ENCODE data around the gene SUPT3H. TPM values are rescaled to one million over a fixed set of nuclear protein-coding genes. Genes with fewer than 3 reads are reported as not detected.
"Not testable (repeated sequence)": the region's sequence is repeated elsewhere in the genome, so short reads cannot be mapped to it uniquely, and the experiment has no call there.

SUPT3H gene
- total RNA-seq, 1 experiment from 2014 or later = 10.3 TPM

DNA sequence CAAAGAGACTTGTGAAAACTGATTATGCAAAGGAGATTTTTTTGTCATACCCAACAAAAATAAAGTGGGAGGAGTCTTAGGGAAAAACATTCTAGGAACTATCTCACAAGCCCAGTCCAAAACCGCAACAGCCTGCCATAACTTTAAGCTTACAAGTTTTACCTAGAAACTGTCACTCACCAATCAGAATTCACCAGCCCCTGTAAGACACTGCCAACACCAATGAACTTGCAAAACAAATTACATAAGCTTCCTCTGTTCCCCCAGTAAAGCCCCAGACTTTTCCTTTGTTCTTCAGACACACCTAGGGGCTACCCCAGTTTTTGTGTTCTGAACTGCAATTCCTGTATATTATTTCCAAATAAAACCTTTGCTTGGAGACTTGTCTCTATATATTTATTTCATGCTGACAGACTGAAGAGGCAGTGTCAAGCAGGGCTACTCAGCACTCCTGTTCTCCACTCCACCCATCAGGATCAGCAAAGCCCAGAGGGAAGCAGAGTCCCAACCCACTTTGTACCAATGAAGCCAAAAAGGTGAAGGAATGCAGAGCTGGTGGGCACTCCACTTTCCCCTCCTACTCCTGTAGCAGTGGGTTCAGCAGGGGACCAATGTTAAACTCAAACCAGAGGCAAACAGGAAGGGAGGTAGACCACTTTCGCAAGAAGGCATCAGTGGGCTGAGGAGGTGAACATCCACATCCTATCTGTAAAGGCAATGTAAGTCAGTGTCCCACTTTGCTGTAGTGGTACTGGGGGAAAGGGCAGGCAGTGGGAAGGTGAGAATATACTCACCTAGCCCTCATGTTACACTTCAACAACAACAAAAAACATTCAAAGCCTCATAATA lies 192.1 kb downstream of the SUPT3H start:
- no peak overlapping the region for H3K27ac Mint-ChIP-seq (ENCODE audit: unreplicated experiment)
- BruUV-seq (replicated peaks) = no TSS peak
- no peak overlapping the region for H3K4me3 Mint-ChIP-seq (ENCODE audit: low read depth, unreplicated experiment)
- H3K27me3 Mint-ChIP-seq (ENCODE audit: unreplicated experiment) = no peaks in the 10 kb centered on the region
- DNase-seq = no peak
- intact Hi-C loops (cut with micrococcal nuclease; ENCODE audit: unreplicated experiment) = no loop called here
- TF ChIP-seq, protein P1, sequence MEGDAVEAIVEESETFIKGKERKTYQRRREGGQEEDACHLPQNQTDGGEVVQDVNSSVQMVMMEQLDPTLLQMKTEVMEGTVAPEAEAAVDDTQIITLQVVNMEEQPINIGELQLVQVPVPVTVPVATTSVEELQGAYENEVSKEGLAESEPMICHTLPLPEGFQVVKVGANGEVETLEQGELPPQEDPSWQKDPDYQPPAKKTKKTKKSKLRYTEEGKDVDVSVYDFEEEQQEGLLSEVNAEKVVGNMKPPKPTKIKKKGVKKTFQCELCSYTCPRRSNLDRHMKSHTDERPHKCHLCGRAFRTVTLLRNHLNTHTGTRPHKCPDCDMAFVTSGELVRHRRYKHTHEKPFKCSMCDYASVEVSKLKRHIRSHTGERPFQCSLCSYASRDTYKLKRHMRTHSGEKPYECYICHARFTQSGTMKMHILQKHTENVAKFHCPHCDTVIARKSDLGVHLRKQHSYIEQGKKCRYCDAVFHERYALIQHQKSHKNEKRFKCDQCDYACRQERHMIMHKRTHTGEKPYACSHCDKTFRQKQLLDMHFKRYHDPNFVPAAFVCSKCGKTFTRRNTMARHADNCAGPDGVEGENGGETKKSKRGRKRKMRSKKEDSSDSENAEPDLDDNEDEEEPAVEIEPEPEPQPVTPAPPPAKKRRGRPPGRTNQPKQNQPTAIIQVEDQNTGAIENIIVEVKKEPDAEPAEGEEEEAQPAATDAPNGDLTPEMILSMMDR (IDR thresholded peaks at IDR 0.05; ENCODE audit: unreplicated experiment) = no peak
- CTCF ChIA-PET = no interaction called here
- H3K4me1 Mint-ChIP-seq (ENCODE audit: low read depth, unreplicated experiment) = peaks cover 7% of the 10 kb centered on the region
- no peaks in the 10 kb centered on the region for H3K9me3 Mint-ChIP-seq (ENCODE audit: low read depth, unreplicated experiment)
- no peaks in the 10 kb centered on the region for H3K36me3 Mint-ChIP-seq (ENCODE audit: insufficient read depth, unreplicated experiment)

DNA sequence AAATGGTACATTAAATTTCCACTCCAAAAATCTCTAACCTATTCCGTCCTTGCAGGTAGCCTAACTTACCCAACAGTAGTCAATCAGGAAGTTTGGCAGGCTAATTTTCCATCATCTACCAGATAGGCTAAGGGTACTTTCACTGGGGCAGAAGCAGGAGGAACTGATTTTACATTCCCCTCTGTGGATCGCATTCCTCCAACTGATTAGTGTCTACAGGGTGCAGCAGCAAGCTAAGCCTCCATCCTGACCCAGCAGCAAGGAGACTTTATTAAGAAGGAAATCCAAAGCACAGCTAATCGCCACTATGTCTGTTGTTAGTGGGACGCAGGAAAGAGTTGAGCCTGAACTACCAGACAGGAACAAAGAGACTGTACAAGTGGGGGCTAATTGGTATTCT lies 192.8 kb downstream of the SUPT3H start:
- BruUV-seq (replicated peaks) = no TSS peak
- CTCF ChIA-PET = no interaction called here
- no peak overlapping the region for H3K27ac Mint-ChIP-seq (ENCODE audit: unreplicated experiment)
- H3K4me1 Mint-ChIP-seq (ENCODE audit: low read depth, unreplicated experiment) = peaks cover 7% of the 10 kb centered on the region
- H3K9me3 Mint-ChIP-seq (ENCODE audit: low read depth, unreplicated experiment) = no peaks in the 10 kb centered on the region
- H3K4me3 Mint-ChIP-seq (ENCODE audit: low read depth, unreplicated experiment) = no peak overlapping the region
- DNase-seq = no peak
- intact Hi-C loops (cut with micrococcal nuclease; ENCODE audit: unreplicated experiment) = no loop called here
- H3K36me3 Mint-ChIP-seq (ENCODE audit: insufficient read depth, unreplicated experiment) = no peaks in the 10 kb centered on the region
- H3K27me3 Mint-ChIP-seq (ENCODE audit: unreplicated experiment) = no peaks in the 10 kb centered on the region
- TF ChIP-seq, protein P1 (IDR thresholded peaks at IDR 0.05; ENCODE audit: unreplicated experiment) = no peak

DNA sequence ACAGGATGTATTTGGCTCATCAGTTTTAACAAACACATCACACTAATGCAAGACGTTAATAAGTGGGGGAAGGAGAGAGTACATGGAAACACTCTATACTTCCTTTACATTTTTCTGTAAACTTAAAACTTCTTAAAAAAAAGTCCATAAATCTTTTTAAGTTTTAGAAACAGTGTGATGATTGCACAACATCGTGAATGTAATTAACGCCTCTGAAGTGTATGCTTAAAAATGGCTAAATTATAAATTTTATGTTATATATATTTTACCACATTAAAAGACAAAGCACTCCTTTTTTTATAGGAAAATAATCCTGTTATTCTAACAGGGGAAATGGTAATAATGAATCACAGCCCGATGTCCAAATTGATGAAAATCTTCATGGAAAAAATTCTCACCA lies 193.7 kb downstream of the SUPT3H start:
- H3K9me3 Mint-ChIP-seq (ENCODE audit: low read depth, unreplicated experiment) = no peaks in the 10 kb centered on the region
- CTCF ChIA-PET = no interaction called here
- peaks cover 7% of the 10 kb centered on the region for H3K4me1 Mint-ChIP-seq (ENCODE audit: low read depth, unreplicated experiment)
- no peak for DNase-seq
- H3K27ac Mint-ChIP-seq (ENCODE audit: unreplicated experiment) = no peak overlapping the region
- no peaks in the 10 kb centered on the region for H3K36me3 Mint-ChIP-seq (ENCODE audit: insufficient read depth, unreplicated experiment)
- intact Hi-C loops (cut with micrococcal nuclease; ENCODE audit: unreplicated experiment) = no loop called here
- H3K4me3 Mint-ChIP-seq (ENCODE audit: low read depth, unreplicated experiment) = no peak overlapping the region
- H3K27me3 Mint-ChIP-seq (ENCODE audit: unreplicated experiment) = no peaks in the 10 kb centered on the region
- TF ChIP-seq, protein P1 (IDR thresholded peaks at IDR 0.05; ENCODE audit: unreplicated experiment) = no peak
- no TSS peak for BruUV-seq (replicated peaks)

DNA sequence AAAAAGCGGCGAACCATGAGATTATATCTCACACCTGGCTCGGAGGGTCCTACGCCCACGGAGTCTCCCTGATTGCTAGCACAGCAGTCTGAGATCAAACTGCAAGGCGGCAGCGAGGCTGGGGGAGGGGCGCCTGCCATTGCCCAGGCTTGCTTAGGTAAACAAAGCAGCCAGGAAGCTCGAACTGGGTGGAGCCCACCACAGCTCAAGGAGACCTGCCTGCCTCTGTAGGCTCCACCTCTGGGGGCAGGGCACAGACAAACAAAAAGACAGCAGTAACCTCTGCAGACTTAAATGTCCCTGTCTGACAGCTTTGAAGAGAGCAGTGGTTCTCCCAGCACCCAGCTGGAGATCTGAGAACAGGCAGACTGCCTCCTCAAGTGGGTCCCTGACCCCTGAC lies 201.4 kb downstream of the SUPT3H start:
- BruUV-seq (replicated peaks); DNase-seq; CTCF ChIA-PET: not testable (repeated sequence)

DNA sequence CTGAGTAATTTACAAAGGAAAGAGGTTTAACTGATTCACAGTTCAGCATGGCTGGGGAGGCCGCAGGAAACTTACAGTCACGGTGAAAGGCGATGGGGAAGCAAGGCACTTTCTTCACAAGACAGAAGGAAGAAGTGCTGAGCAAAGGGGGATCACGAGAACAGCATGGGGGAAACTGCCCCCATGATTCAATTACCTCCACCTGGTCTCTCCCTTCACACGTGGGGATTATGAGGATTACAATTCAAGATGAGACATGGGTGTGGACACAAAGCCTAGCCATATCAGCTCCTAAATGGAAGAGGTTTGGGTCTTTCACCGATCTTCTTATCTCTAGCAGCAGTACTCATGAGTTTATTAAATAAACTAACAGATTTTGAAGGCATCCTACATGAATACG lies 202.5 kb downstream of the SUPT3H start:
- H3K36me3 Mint-ChIP-seq (ENCODE audit: insufficient read depth, unreplicated experiment) = no peaks in the 10 kb centered on the region
- no TSS peak for BruUV-seq (replicated peaks)
- no peak overlapping the region for H3K4me3 Mint-ChIP-seq (ENCODE audit: low read depth, unreplicated experiment)
- intact Hi-C loops (cut with micrococcal nuclease; ENCODE audit: unreplicated experiment) = no loop called here
- no peak for DNase-seq
- TF ChIP-seq, protein P1 (IDR thresholded peaks at IDR 0.05; ENCODE audit: unreplicated experiment) = no peak
- H3K9me3 Mint-ChIP-seq (ENCODE audit: low read depth, unreplicated experiment) = peaks cover 3% of the 10 kb centered on the region
- H3K4me1 Mint-ChIP-seq (ENCODE audit: low read depth, unreplicated experiment) = no peaks in the 10 kb centered on the region
- CTCF ChIA-PET = no interaction called here
- H3K27me3 Mint-ChIP-seq (ENCODE audit: unreplicated experiment) = no peaks in the 10 kb centered on the region
- H3K27ac Mint-ChIP-seq (ENCODE audit: unreplicated experiment) = no peak overlapping the region

More for the DNA sequence above, 201.4 kb downstream of the SUPT3H start:
- H3K27ac Mint-ChIP-seq (ENCODE audit: unreplicated experiment); H3K27me3 Mint-ChIP-seq (ENCODE audit: unreplicated experiment); H3K4me3 Mint-ChIP-seq (ENCODE audit: low read depth, unreplicated experiment); H3K9me3 Mint-ChIP-seq (ENCODE audit: low read depth, unreplicated experiment); intact Hi-C loops (cut with micrococcal nuclease; ENCODE audit: unreplicated experiment); H3K36me3 Mint-ChIP-seq (ENCODE audit: insufficient read depth, unreplicated experiment); H3K4me1 Mint-ChIP-seq (ENCODE audit: low read depth, unreplicated experiment): not testable (repeated sequence)

All from Calu3 (cell line).